Erythroblast (primary cell): ENCODE results near the gene PIP4K2A.

ENCODE experiments used
- GATA1 ChIP-seq: IDR thresholded peaks from 2 replicates; pipeline ENCODE4 v1.6.1; 2011; ENCODE audit warnings: low read depth, mild to moderate bottlenecking, control low read depth, low read length, moderate library complexity
- POLR2A ChIP-seq: IDR thresholded peaks from 2 replicates; pipeline ENCODE4 v1.6.1; 2011; ENCODE audit warnings: mild to moderate bottlenecking, low read length

GRCh38 chr10:22625516-22626290, 88.7 kb downstream of the PIP4K2A start:
- TF ChIP-seq POLR2A (no peak), GATA1 (no peak)
